GM12874 (cell line): Measurements from ENCODE around the gene C17orf67.

Experiments used
- TF ChIP-seq, protein P1 (sequence below): IDR thresholded peaks from 2 replicates; pipeline ENCODE4 v1.5.1; 2011; ENCODE audit warnings: low read depth, mild to moderate bottlenecking, control low read depth, low read length, moderate library complexity; ENCODE audit not compliant: insufficient read depth

C17orf67 gene

GRCh38 chr17:56833809-56834379 lies at the start of gene C17orf67, which contains the start of gene DGKE:
TSS of gene C17orf67 (minus strand) at chr17:56833920. CDS start at chr17:56815810, 18,110 bp downstream.
TSS of gene DGKE (plus strand) at chr17:56834151. CDS start at chr17:56834796, 645 bp downstream.
- TF ChIP-seq, protein P1, sequence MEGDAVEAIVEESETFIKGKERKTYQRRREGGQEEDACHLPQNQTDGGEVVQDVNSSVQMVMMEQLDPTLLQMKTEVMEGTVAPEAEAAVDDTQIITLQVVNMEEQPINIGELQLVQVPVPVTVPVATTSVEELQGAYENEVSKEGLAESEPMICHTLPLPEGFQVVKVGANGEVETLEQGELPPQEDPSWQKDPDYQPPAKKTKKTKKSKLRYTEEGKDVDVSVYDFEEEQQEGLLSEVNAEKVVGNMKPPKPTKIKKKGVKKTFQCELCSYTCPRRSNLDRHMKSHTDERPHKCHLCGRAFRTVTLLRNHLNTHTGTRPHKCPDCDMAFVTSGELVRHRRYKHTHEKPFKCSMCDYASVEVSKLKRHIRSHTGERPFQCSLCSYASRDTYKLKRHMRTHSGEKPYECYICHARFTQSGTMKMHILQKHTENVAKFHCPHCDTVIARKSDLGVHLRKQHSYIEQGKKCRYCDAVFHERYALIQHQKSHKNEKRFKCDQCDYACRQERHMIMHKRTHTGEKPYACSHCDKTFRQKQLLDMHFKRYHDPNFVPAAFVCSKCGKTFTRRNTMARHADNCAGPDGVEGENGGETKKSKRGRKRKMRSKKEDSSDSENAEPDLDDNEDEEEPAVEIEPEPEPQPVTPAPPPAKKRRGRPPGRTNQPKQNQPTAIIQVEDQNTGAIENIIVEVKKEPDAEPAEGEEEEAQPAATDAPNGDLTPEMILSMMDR: no peak

GRCh38 chr17:56881685-56882295 lies 48.1 kb upstream of the C17orf67 start:
- TF ChIP-seq, protein P1: no peak

GRCh38 chr17:56880571-56880970 lies 46.9 kb upstream of the C17orf67 start:
- TF ChIP-seq, protein P1: no peak

- TF ChIP-seq, protein P1: no peak
These were observed 46.4 kb upstream of the C17orf67 start for GRCh38 chr17:56880133-56880532.

- TF ChIP-seq, protein P1: no peak
These were observed 45.6 kb upstream of the C17orf67 start for GRCh38 chr17:56879280-56879679.

- TF ChIP-seq, protein P1: no peak
These were observed 43.1 kb upstream of the C17orf67 start for GRCh38 chr17:56876766-56877179.

DNA sequence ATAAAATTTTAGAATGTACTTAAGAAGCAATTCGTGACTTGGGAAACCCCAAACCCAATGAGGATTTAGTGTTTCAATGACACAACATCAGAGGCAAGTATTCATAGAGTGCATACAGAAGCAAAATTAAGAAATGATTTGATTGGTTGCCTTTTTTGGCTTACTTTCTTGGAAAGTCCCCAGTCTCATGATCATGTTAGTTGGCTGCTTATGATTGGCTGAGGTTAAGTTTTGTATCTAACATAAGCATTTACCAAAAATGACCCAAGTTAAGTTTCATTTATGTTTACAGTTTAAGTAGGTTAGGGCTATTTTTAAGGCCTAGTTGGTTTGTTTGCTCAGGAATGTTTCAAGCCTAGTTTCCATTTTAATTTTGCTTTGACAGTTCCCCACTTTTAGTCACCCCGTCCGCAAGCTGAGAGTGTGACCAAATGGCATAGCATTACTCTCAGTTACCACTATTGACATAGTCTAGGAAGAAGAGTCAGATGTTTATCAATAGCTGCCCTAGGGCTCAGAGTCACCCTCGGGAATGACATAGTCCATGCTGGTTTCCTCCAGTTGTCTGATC lies 36.4 kb upstream of the C17orf67 start:
- TF ChIP-seq, protein P1: no peak
